Inflammatory macrophage treated with lipopolysaccharide for 4 hours (primary cell): Measurements from ENCODE around the gene ODC1.
"Not testable (repeated sequence)": the region's sequence is repeated elsewhere in the genome, so short reads cannot be mapped to it uniquely, and the experiment has no call there.

ENCODE experiments used
- DNase-seq: peaks from one replicate; pipeline ENCODE4 v3.0.0-alpha.2; 2020

Gene ODC1

DNA sequence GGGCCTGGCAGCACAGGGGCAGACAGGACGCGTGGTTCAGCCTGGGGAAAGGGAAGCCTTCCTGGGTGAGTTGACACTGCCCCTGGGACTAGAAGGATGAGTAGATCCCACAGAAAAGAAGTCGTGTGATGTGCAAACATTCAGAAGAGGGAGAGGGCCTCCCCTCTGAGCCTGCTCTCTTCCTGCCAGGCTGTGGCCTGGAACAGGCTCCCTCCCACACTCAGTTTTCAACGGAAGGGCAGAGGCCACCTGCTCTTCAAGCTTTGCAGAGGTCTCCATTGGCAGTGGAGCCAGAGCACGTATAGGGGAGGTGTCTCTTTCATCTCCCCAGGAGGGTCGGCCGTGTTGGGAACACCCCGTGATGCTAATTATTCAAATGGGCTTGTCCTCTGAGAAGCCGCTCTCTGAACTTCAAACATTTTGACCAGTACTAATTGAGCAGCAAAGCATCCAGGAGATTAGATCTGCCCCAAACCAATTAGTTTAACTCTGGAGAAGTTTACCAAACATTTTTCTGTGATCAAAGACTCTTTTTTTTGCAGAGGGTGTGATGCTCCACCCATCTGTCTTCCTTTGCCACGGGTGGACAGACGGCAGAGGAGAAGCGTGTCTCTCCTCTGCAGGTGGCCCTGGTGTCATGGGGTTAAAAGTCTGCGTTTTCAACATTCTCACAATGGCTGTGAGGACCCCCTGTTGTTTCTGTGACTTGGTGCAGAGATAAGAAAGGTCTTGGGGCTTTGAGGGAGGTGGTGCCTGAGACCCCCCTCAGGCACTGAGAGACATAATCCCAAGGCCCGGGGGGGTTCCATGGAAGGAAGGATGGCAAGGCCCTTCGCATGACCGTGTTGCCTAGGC is 29.5 kb upstream of the ODC1 start:
- no peak for DNase-seq

DNA sequence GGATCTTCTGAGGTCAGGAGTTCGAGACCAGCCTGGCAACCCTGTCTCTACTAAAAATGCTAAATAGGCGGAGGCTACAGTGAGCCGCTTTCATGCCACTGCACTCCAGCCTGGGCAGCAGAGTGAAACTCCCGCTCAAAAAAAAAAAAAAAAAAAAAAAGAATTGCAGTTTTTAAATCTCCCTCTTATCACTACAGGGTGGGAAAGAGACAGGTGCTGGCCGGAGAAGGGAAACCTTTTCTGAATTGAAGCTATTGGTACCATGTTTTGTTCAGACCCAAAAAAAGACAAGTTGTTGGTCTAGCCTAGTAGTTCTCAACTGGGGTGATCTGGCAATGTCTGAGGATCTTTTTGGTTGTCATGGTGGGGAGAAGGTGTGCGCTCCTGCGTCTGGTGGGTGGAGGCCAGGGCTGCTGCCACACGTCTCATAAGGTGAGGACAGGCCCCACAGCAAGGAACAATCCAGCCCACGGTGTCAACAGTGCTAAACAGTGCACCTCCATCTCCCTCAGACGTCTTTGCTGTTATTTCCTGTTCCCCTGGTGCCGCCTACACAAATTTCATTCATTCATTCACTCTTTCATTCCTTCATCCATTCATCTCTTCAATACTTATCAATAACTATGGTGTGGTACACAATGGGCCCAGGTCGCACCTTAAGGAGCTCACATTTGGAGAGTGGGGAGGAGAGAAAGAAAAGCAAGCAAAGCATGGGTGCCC is 28.8 kb upstream of the ODC1 start:
- no peak for DNase-seq

DNA sequence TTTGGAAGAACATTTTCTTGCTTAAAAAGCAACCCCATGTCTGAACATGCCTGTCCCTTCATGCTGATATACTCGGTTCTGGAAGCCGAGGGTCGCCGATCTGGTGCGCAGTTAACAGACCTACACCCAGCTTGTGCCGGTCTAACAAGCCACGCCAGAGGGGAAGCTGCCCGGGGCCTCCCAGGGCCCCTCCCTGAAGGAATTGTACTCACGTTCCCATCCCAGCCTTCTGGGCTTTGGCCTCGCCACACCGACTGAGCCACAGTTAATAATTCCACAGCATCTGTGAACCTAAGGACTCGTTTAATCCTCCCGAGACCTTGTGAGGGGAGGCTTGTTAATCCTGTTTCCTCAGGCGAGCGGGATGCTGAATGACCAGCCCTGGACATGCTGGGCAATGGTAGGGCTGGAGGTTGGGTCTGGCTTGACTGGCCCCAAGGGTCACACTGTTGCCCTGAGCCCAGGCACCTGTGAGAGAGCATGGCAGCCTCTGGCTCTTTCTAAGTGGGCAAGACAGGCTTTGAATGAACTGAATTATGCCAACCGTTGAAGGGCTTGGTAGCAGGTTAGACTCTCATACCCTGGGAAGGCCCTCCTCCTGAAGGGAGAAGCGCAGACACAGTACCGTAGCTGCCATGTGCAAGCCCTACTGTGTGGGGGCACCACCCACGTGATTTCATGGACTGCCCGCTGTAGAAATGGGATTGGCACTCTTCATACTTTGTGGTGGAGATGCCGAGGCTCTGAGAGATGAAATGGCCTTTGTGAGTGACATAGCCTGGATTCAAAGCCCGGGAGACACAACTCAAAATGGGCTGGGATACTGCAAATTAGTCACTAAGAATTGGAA is 27.9 kb upstream of the ODC1 start:
- no peak for DNase-seq

DNA sequence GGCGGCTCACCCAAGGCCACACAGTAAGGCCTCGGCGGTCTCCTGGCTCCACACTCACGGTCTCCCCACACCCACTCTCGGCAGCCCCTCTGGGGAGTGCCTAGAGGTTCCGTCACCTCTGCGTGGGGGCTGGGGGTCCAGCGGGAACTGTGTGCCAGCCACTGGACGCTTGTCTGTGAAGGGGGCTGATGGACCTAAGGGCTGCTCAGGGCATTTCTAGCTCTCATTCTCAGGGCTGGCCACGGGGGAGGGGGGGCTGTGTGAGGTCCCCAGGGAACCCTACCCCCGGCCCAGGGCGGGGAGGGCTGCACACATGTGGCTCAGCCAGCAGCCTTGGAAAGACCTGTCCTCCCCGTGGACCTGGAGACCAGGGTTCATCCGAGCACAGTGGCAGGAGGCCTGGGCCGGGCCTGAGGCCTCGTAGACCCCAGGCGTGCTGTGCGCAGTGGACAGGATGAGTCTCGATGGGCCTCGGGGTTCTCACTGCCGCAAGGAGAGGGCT is 27.1 kb upstream of the ODC1 start:
- DNase-seq = no peak

DNA sequence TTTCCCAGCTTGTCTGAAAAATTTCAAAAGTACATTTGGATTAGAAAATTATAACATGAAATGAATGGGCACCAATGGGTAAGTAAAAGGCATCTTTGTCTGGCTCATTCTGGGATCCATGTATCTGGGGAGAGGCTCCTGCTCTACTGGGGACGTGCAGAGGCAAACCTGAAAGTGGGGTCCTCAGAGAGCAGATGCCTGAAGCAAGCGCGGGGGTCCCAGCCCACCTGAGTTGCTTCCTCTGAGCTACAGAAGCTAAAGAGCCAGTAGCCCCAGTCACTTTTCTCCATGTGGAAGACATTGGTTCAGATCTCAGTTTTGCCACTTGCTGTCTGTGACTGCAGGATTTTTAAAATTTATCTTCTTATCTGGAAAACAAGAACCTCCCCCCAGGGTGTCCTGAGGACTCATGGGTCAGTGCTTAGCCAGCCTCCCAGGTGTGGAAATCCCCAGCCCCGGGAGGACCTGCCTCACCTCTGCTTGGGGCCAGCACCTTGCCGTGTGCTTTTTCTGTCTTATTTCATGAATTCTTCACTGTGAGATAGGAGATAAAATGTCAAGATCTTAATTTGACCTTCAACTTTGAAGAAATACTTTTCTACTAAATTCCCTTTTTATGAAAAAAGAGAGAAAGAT is 25.1 kb upstream of the ODC1 start:
- no peak for DNase-seq

DNA sequence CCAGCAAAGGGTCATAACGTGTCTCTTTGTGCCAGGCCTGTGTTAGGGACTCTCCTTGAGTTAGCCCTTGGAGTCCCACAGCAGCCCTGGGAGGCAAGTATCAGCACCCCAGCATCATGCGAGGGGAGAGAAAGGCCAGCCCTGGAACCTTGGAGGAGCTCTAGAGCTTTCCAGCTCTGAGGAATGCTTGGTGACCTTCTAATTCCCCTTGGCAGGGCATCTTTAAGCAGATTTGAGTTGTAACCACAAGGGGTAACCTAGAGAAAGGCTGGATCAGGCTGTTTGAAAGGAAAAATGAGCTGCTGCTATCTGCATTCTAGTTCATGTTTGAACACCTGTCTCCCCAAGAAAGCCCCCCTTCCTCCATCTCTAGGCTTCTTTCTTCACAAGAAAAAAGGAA is 23.8 kb upstream of the ODC1 start:
- no peak for DNase-seq

DNA sequence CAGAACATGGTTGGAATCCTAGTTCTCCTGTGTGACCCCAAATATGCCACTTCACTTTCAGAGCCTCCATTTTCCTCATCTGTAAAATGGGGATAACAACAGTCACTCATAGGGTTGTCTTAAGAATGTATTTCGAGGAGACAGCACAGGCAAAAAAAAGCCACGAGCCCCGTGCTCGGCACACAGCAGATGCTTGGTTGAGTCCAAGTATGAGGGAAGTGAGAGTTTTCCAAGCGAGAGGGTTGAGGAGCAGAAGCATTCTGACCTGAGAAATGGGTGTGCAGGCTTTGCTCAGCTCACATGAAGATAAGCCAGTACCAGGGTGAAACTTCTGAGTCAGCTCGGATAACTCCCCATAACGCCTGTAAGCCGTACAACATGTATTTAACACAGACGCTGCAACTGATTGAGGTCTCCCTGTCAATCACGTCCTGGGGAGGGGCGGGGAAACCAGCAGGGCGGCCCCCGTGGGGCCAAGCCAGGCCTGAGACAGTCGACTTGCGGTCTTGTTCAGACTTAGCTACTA is 23.0 kb upstream of the ODC1 start:
- no peak for DNase-seq

DNA sequence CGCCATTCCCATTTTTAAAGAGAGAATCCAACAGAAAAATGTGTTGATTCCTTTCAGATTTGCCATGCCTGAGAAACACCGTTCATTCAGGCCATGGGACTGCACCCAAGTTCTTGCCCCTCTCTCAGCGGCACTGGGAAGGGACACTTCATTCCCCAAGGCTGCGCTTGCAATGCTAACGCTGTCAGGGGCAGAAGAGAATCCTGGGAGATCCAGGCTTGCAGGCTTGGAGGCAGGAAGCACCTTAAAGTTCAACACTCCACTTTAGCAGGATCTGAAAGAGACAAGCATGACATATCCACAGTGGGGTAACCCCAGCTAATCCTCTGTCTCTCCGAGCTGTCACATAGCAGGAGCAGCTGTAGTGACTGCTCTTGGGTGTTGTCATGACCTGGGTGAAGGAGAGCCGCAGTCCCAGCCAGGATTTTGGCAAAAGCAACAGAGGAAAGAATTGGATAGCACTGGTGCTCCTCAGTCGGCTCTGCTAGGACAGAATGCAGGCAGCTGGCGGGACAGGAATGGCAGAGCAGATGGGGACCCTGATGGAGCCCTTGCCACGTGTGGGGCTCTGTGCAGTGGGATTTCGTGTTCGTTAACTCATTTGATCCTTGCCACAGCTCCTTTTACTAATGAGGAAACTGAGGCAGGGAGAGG is 22.0 kb upstream of the ODC1 start:
- DNase-seq = no peak

DNA sequence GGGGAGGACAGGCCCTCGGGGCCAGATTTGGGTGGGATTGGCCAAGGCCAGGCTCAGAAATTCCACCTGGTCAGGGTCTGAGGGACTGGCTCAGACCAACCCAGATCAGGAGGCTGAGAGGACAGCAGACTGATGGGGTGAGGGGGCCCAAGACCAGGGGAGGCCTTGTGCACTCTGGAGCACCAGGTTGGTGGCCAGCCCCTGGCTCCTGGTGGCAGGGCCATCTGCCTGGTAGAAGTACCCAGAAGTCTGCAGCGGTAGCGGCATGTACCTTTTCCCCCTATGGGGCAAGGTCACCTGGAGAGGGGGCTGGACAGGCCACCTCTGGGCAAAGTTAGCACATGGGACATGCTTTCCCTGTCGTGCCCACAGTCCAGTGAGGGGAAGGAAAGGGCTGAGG is 21.2 kb upstream of the ODC1 start:
- no peak for DNase-seq

DNA sequence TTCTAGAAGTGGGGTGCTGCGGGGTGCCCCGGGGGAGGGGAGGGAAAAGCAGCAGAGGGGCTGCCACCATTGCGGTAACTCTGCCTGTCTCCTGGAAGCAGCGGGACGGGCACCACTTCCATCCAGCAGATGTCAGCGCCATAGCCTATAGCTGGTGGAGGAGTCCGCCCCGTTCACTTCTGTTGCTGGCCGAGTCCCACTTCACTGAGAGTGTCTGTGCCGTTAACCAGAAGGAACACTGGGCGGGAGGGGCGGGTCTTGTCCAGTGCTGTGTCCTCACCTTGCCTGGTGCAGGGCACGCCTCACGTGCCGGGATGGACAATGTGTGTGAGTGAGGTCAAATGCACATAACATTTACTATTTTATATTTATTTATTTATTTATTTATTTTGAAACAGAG is 19.3 kb upstream of the ODC1 start:
- DNase-seq = no peak

DNA sequence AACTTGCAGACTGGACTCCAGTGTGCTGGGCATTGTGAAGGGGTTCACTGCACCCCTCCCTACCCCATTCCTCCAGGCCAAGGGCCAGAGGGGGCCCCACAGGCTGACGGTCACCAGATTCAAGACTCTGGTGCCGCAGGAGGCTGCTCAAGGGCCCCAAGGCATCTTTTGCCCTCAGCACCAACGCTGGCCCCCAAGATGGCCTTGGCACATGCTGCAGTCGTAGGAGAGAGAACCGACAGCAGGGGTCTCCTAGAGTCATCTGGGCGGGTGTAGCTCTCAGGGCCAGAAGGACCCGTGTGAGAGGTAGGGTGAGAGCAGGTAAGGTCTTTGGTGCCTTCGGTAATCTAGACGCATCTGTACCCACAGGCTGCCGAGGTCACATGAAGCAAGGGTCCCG is 18.7 kb upstream of the ODC1 start:
- no peak for DNase-seq

DNA sequence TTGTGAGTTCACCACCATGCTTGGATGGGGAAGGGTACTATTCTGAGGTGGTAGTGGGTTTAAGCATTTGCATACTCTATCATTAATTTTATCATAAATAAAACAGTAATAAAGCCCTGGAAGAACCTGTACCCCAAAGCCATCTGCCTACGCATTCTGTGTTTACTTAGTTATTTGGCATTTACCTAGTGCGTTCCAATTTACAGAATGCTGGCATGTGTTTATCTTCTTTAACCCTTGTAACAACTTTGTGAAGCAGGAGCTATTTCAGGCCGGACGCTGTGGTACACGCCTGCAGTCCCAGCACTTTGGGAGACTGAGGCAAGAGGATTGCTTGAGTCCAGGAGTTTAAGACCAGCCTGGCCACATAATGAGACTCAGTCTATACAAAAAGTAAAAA is 17.8 kb upstream of the ODC1 start:
- DNase-seq = no peak

DNA sequence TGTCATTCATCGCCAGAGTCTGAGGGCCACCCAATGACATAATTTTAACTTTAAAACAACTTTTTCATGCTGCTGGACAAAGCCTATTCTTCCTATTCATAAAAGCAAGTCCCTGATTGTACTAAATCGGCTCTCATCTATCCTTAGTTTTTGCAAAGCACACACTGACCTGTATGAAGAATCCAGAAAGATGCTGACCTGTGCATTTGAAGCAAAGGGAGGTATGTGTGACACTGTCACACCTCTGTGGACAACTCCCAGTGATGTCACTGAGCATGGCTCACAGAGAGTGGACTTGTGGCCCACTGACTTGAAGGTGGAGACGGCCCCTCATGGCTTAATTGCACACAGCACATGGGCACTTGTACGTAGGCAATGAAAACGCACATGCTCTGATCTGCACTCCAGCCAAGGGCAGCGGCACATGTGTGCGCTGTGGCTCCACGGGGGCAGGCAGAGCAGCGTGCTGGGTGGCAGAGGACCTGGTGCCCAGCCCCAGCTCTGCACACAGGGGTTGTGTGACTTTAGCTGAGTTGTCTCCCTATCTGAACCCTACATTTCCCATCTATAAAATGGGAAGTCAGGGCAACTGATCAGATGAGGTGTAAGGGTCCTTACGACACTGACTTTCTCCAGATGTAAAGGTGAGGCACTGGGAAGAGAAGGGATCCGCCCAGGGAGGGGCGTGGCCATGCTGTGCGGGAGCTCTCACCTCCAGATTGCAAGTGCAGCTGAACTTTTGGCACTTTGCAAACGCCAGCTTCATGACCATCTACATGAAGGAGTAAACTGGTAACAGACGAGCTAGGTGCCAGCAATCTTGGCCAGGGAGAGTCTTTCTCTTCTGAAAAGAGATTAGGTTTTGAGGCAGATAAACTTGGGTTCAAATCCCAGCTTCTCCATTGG is 14.3 kb upstream of the ODC1 start:
- DNase-seq = no peak

DNA sequence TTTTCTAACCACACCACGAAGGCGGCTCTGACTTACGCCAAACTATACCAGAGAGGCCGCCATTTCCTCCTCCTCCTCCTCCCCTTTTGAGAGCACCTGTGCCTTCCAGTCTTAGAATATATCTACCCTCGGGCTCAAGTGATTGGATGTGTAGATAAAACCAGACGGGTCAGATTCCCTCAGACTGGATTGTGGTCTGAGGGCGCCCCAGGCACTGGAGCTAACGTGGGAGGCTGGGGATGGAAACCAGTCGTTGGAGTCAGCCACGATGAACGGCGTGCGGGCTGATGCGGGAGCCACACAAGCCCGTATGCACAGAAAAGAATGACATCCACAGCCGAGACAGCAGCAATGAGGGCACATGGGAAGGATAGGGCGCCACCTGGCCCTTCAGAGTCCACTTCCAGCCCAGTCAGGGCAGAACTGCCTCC is 12.3 kb upstream of the ODC1 start:
- DNase-seq = no peak

DNA sequence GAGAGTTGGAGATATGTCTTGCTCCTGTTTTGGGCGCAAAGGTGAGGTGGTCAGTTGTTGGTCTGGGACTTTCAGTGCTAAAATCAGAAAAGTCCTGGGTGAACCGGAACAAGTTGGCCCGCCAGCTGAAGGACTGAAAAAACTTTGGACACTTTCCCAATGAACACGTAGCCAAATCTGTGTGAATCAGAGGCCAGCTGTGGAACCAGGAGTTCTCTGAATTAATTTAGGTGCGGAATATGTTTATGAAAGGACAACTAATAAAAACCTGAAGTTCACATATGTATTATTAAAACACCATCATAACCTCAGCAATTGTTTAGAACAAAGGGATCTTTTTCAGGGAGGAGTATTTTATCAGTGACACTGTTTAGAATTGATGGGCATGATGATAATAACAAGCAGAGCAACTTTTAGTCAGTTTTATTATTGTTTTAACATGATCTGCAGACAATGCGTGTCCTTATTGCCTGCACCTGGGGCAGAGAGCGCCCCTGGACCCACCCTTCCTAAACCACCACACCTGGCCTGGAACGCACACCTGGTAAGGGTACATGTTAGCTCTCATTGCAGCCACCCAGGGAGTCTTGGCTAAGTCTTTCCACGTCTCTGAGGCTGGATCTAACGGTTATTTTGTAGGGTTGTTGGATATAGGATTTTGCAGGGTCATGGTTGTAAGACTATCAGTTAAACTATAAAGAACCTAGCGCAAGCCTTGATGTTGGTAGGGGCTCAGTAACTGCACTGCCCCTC is 9.9 kb upstream of the ODC1 start:
- DNase-seq = no peak

DNA sequence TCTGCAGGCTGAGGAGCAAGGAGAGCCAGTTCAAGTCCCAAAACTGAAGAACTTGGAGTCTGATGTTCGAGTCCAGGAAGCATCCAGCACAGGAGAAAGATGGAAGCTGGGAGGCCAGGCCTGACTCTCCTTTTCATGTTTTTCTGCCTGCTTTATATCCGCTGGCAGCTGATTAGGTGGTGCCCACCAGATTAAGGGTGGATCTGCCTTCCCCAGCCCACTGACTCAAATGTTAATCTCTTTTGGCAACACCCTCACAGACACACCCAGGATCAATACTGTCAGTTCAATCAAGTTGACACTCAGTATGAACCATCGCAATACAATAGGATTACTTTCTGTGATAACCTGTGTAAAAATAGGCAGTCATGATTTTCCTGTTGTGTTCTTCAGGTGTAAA is 9.1 kb upstream of the ODC1 start:
- not testable (repeated sequence) for DNase-seq

DNA sequence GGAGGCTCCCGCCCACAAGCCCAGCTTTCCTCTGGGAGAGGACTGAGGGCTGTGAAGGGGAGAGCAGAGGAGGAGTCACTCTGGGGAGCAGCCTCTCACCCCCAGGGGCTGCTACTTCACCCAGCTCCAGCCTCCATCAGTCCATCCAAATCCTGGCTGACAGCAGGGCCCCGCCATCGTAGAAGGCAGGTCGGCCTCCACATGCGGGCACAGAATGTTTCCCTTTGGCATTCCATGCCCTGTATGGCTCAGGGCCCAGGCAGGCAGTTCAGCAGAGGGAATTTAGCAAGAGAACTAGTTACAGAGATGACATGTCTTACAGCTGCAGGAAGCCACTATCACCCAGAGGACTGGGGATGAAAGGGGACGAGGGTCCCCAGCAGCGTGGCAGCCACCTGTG is 6.4 kb upstream of the ODC1 start:
- DNase-seq = no peak

DNA sequence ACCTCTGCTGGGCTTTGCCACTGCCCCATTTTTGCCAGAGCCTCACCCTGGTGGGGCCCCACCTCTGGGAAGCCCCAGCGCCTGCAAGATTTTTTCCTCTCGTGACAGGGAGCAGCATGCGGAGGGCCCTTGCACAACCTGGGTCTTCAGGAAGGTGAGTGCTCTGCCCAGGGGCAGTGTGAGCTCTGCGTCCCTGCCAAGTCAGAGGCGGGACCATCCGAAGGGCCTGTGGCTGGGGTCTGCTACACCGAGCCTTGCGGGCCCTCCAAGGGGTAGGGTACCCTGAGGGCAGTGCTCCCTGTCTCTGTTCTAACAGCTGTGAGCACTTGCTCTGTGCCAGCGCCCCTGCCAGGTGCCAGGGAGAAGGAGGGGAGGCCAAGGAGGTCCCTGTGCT is 5.8 kb upstream of the ODC1 start:
- DNase-seq = no peak

DNA sequence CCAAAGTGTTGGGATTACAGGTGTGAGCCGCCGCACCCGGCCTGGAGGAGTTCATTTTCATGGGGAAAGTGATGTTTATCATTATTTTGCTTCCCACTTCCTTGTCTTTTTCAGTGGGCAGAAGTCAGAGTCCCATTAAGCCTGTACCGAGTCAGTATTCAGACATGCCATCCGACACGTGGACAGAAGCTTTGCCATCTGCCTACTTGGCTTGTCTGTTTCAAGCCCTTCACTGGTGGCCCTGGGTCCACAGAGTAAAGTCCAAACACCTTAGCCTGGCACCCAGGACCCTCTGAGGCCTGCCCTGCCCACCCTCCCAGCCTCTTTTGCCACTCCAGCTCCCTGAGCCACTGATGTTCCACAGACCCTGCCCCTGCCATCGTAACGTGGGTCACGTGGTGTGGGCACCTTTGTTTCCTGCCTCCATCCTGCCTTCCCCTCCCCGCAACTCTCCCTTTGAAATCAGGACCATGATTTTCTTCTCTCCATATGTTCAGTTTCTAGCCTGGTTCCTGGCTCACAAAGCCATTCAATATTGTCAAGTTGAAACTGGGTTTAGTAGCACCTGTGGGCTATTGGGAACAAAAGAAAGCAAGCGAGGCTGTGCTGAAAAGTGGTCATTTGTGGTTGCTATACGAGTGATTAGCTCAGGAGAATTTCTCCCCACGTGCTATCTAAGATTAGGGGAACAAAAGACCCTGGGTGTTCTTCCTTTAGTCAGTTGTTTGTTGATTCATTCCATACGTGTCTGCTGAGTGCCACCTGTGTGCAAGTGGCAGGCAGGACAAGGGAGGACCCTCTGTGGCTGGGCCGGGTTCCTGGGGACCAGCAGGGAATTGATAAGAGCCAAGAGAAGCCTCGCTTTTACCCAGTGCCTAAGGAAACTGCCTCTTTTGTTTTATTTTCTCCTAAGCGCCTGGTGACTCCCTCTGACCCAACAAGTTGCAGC is 5.1 kb upstream of the ODC1 start:
- DNase-seq = no peak
